OCI-LY3 (cell line): Measurements from ENCODE around the gene KCNC4.

Experiments used
- H2AFZ ChIP-seq: fragments of 200-600, 300-600 bp; shearing (Covaris generic); 2 replicates; pipeline ENCODE4 v1.6.0; 2014; ENCODE audit warnings: antibody characterized with exemption, low read depth, low read length
- H3K27ac ChIP-seq: fragments of 200-600, 300-600 bp; sonication (generic); 2 replicates; pipeline ENCODE4 v1.5.1; 2014; ENCODE audit warnings: mild to moderate bottlenecking, low read length, moderate library complexity, mixed read lengths
- H3K27me3 ChIP-seq: fragments of 200-600, 300-600 bp; sonication (generic); 2 replicates; pipeline ENCODE4 v1.6.1; 2014; ENCODE audit warnings: low read depth, low read length, mixed read lengths
- H3K36me3 ChIP-seq: fragments of 200-600, 300-600 bp; sonication (generic); replicated peaks from 2 replicates; pipeline ENCODE3; 2014; ENCODE audit warnings: low read depth, low read length, mixed read lengths
- H3K4me1 ChIP-seq: fragments of 300-600, 200-600 bp; sonication (generic); 2 replicates; pipeline ENCODE4 v1.6.1; 2014; ENCODE audit warnings: low read length, mixed read lengths
- H3K4me2 ChIP-seq: fragments of 200-600, 300-600 bp; sonication (generic); 2 replicates; pipeline ENCODE4 v1.6.1; 2014; ENCODE audit warnings: low read length, mixed read lengths
- H3K4me3 ChIP-seq: fragments of 300-600, 200-600 bp; sonication (generic); 2 replicates; pipeline ENCODE4 v1.5.1; 2014; ENCODE audit warnings: antibody characterized with exemption, mild to moderate bottlenecking, low read length, moderate library complexity
- H3K79me2 ChIP-seq: fragments of 300-600, 200-600 bp; shearing (Covaris generic); 2 replicates; pipeline ENCODE4 v1.6.1; 2014; ENCODE audit warnings: mild to moderate bottlenecking, low read length, mixed read lengths
- H3K9ac ChIP-seq: fragments of 300-600, 200-600 bp; shearing (Covaris generic); 2 replicates; pipeline ENCODE4 v1.6.0; 2014; ENCODE audit warnings: mild to moderate bottlenecking, low read length, moderate library complexity
- H3K9me3 ChIP-seq: fragments of 200-600, 300-600 bp; shearing (Covaris generic); 2 replicates; pipeline ENCODE4 v1.6.1; 2014; ENCODE audit warnings: low read length, mixed read lengths; ENCODE audit not compliant: insufficient read depth
- H4K20me1 ChIP-seq: fragments of 200-600, 300-600 bp; sonication (generic); 2 replicates; pipeline ENCODE4 v1.6.1; 2016; ENCODE audit warnings: low read length, mixed read lengths; ENCODE audit not compliant: insufficient read depth
- CTCF ChIP-seq: fragments of 200-600, 300-600 bp; sonication (generic); IDR thresholded peaks from 2 replicates; pipeline ENCODE4 v1.5.1; 2014; ENCODE audit warnings: antibody characterized with exemption, low read length, low read depth
- EZH2phosphoT487 ChIP-seq: fragments of 200-600 bp; shearing (Covaris generic); IDR thresholded peaks from 2 replicates; pipeline ENCODE4 v1.6.1; 2018; ENCODE audit warnings: antibody characterized with exemption, mixed run types, low read depth

KCNC4 gene

GRCh38 chr1:110210604-110211495, 736 bp downstream of the KCNC4 start:
- Histone ChIP-seq H3K4me1 (peaks cover 8% of the 10 kb centered on the region), H3K27ac (no peak overlapping the region), H4K20me1 (no peaks in the 10 kb centered on the region), H3K9ac (peak overlapping the region; percentile 74), H2AFZ (no peak overlapping the region; the same call in 1 of the 2 replicates), H3K4me3 (peak overlapping the region; percentile 84), H3K9me3 (no peaks in the 10 kb centered on the region), H3K27me3 (no peaks in the 10 kb centered on the region), H3K79me2 (no peaks in the 10 kb centered on the region), H3K36me3 (no peaks in the 10 kb centered on the region), H3K4me2 (peak overlapping the region; percentile 73)
- TF ChIP-seq EZH2phosphoT487, result no peak
- no peak for TF ChIP-seq CTCF

- TF ChIP-seq CTCF (no peak), EZH2phosphoT487 (no peak)
- H3K79me2 ChIP-seq, result no peaks in the 10 kb centered on the region
- no peaks in the 10 kb centered on the region for H3K36me3 ChIP-seq
- peaks cover 15% of the 10 kb centered on the region for H3K4me1 ChIP-seq
- H3K27ac ChIP-seq, result no peak overlapping the region
- H3K9me3 ChIP-seq, result no peaks in the 10 kb centered on the region
- H3K9ac ChIP-seq, result peak overlapping the region; percentile 74; the same call in 1 of the 2 replicates
- no peak overlapping the region for H2AFZ ChIP-seq
- H4K20me1 ChIP-seq, result no peaks in the 10 kb centered on the region
- peak overlapping the region; percentile 73 for H3K4me2 ChIP-seq
- no peaks in the 10 kb centered on the region for H3K27me3 ChIP-seq
- H3K4me3 ChIP-seq, result peak overlapping the region; percentile 84
These were observed 1.5 kb downstream of the KCNC4 start for GRCh38 chr1:110211496-110212168.

DNA sequence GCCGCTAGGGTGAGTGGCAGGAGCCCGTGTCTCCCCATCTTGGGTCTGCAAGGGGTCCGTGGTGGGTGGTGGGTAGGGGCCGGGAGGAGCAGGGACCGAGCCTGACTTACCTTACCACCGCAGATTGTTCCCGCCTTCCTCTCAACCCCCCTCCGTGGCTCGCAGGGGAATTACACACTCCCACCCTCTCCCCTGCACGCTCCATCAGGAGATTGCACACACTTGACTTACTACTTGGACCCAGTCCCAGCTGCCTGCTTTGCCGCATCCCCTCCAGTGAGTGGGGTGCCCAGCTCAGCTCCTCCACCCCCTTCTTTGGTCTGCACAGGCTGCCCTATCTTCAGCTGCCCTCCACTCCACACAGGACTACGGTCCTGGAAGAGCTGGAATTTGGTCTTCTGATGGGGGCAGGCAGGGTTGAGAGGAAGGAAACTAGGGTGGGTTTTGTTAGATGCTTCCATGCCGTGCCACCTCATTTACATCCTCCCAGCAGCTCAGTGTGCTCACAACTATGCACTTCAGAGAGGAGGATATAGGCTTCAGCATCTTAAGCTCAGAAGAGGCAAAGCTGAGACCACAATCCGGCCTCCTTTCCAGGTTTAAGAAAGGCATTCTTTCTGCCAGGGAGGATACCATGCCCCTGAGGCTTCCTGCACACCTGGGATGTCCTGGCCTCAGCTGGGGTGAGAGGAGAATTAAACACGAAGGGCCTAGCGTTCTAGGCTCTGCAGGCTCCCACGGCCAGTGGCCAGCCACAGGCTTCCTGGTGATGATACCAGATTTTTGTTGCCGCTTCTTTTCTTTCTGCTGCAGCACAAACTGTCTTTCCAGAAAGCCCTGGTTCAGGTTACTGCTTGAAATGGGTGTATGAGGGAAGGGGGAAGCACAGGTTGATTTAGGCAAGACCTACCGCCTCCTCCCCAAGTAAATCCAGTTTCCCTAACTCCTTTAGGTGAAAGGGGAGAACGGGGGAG, 2.3 kb downstream of the KCNC4 start:
- Histone ChIP-seq H3K4me2 (no peak overlapping the region), H3K27ac (no peak overlapping the region), H3K4me3 (no peak overlapping the region), H3K9me3 (no peaks in the 10 kb centered on the region), H3K4me1 (peaks cover 24% of the 10 kb centered on the region), H3K79me2 (no peaks in the 10 kb centered on the region), H4K20me1 (no peaks in the 10 kb centered on the region), H3K9ac (no peak overlapping the region), H3K36me3 (no peaks in the 10 kb centered on the region), H3K27me3 (no peaks in the 10 kb centered on the region), H2AFZ (no peak overlapping the region)
- no peak for TF ChIP-seq CTCF
